Measurements from ENCODE around the gene LUC7L2.

GRCh38 chr7:139427788-139428187, 68.1 kb downstream of the LUC7L2 start:
- TF ChIP-seq CTCF (IDR thresholded peaks at IDR 0.05) (no peak), POLR2A (IDR thresholded peaks at IDR 0.05) (no peak)
